ENCODE data around the gene PRKCH. TPM values are rescaled to one million over a fixed set of nuclear protein-coding genes. Genes with fewer than 3 reads are reported as not detected.
A peak's percentile ranks its signal among the peaks of the same experiment; 100 is the strongest.

The PRKCH gene
- total and polyA plus RNA-seq, 12 donors, result 8.3 to 25.1 (median 17.7) TPM

DNA sequence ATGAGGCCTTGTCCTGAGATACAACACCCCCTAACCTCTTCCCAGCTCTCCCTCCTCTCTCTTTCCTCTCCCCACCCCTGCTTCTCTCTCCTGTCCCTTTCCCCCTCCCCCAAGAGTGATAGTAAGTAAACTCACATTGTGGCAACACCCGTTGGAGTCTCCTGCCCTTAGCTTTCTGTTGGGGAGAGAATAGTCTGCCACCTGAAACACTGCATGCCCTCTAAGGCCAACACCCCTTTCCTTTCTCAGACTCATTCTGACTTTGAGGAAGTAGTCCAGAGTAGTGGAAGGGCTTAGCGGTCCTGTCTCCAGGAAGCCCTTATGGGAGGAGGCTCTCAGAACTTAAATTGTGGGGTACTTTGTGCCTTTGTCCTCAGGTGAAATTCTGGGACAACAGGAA lies 95.2 kb downstream of the PRKCH start:
- no peak overlapping the region for H3K4me3 ChIP-seq
- peaks cover 0 to 96% (median 71%) of the 10 kb centered on the region in 9 donors for H3K4me1 ChIP-seq
- no peaks in the 10 kb centered on the region for H3K27me3 ChIP-seq
- ATAC-seq (no peak), DNase-seq (no peak)
- H3K27ac ChIP-seq, result peak overlapping the region in 9 of 10 donors; percentile 1 to 83 (median 48)
- H3K36me3 ChIP-seq, result no peaks in the 10 kb centered on the region
- 58 to 63% methylated on average over 2 of the region's 2 CpGs for WGBS, 2 donors
- H3K9me3 ChIP-seq, result no peaks in the 10 kb centered on the region
- TF ChIP-seq, protein P1, sequence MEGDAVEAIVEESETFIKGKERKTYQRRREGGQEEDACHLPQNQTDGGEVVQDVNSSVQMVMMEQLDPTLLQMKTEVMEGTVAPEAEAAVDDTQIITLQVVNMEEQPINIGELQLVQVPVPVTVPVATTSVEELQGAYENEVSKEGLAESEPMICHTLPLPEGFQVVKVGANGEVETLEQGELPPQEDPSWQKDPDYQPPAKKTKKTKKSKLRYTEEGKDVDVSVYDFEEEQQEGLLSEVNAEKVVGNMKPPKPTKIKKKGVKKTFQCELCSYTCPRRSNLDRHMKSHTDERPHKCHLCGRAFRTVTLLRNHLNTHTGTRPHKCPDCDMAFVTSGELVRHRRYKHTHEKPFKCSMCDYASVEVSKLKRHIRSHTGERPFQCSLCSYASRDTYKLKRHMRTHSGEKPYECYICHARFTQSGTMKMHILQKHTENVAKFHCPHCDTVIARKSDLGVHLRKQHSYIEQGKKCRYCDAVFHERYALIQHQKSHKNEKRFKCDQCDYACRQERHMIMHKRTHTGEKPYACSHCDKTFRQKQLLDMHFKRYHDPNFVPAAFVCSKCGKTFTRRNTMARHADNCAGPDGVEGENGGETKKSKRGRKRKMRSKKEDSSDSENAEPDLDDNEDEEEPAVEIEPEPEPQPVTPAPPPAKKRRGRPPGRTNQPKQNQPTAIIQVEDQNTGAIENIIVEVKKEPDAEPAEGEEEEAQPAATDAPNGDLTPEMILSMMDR (IDR thresholded peaks at IDR 0.05), result no peak
- intact Hi-C loops (cut with DNase I), result loop anchor here in 2 of 10 donors (5.0 kb wide), 2 partner anchors 59 to 94 kb away; partner anchors contain the start of gene PRKCH (in 1 of the 2)

DNA sequence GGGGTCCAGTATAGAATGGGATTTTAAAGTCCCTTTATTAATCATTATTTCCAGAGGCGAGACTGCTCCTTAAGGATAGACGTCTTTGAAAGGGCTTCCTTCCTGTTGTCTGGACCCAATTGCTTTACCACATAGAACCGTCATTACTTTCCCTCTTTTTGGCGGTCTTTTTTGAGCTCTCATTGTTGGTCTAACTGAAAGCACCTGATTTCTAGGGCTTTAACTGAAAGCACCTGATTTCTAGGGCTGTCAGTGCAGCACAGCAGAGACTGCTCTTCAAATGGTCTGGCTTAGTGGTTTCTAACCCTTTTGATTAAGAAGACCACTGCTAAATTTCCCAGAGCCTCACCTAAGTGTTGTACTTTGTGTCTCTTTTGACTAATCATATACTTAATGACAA lies 95.8 kb downstream of the PRKCH start:
- Histone ChIP-seq H3K27me3 (no peaks in the 10 kb centered on the region), H3K4me1 (peaks cover 0 to 94% (median 71%) of the 10 kb centered on the region in 9 donors), H3K9me3 (no peaks in the 10 kb centered on the region), H3K27ac (peak overlapping the region in 9 of 10 donors; percentile 1 to 83 (median 48)), H3K4me3 (no peak overlapping the region), H3K36me3 (no peaks in the 10 kb centered on the region)
- WGBS, 2 donors, result 55 to 72% methylated on average over 4 of the region's 4 CpGs
- intact Hi-C loops (cut with DNase I), result loop anchor here in 2 of 10 donors (5.0 kb wide), 2 partner anchors 60 to 95 kb away; partner anchors contain the start of gene PRKCH (in 1 of the 2)
- TF ChIP-seq, protein P1 (IDR thresholded peaks at IDR 0.05), result no peak
- DNase-seq, result no peak
- no peak for ATAC-seq

DNA sequence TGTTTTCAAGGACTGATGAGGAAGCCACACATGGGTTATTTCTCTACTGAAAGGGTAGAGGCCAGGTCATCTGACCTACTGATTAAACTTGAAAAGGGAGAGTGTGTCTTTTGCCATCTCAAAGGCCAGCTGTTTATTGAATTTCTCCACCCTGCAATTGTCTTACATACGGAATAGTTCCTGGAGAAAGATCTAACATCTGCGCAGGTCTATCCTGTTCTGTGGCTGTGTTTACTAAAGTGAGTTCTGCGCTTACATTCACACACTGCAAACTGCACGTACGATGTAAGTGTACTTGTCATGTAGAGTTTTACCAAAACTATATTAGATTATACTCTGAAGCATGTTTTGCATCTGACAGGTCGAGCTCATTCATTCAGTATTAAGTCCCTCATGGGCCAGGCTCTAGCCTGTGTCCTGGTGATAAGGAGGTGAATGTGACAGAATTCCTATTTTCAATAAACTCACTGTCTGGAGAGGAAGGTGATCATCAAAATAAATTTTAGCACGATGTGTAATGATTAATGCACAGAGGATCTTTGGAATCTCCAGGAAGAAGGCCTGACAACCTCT lies 96.6 kb downstream of the PRKCH start:
- Histone ChIP-seq H3K36me3 (no peaks in the 10 kb centered on the region), H3K27me3 (no peaks in the 10 kb centered on the region), H3K9me3 (no peaks in the 10 kb centered on the region), H3K27ac (peak overlapping the region in 8 of 10 donors; percentile 23 to 83 (median 44)), H3K4me3 (peak overlapping the region in 1 of 10 donors; percentile 1), H3K4me1 (peaks cover 0 to 86% (median 64%) of the 10 kb centered on the region in 9 donors)
- TF ChIP-seq, protein P1 (IDR thresholded peaks at IDR 0.05), result no peak
- no peak for DNase-seq
- peak in 7 of 8 donors; percentile 24 to 55 (median 43) for ATAC-seq
- 56 to 60% methylated on average over 7 of the region's 7 CpGs for WGBS, 2 donors
- intact Hi-C loops (cut with DNase I), result loop anchor here in 2 of 10 donors (2.0 to 5.0 kb wide), 3 partner anchors 61 to 96 kb away; partner anchors contain the start of gene PRKCH (in 1 of the 2)

DNA sequence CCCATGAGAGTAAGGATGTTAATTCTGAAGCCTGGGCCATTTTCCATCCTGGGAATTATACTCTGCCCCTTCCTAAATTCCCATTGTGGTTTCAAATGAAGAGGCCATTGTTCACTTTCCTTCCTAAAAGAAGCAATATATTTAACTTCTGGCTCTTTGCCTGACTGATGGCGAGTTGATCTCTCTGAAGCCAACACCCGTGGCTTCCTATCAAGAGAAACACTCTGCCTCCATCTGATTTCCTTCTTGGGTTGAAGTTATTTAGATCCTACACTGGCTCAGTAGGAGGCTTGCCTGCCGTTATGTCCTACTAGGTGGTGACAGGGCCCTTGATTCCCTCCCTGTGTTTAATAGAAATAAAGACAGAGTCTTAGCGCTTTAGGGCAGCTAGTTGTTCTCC lies 97.4 kb downstream of the PRKCH start:
- peak overlapping the region in 9 of 10 donors; percentile 28 to 83 (median 42) for H3K27ac ChIP-seq
- peaks cover 0 to 83% (median 56%) of the 10 kb centered on the region in 9 donors for H3K4me1 ChIP-seq
- no peaks in the 10 kb centered on the region for H3K27me3 ChIP-seq
- WGBS, 2 donors, result 7 to 16% methylated on average over 4 of the region's 4 CpGs
- peak overlapping the region in 1 of 10 donors; percentile 1 for H3K4me3 ChIP-seq
- TF ChIP-seq, protein P1 (IDR thresholded peaks at IDR 0.05), result no peak
- intact Hi-C loops (cut with DNase I), result loop anchor here in 2 of 10 donors (2.0 to 5.0 kb wide), 3 partner anchors 61 to 96 kb away; partner anchors contain the start of gene PRKCH (in 1 of the 2)
- DNase-seq (peak in 1 of 2 donors; percentile 58), ATAC-seq (peak; percentile 54 to 83 (median 75))
- H3K9me3 ChIP-seq, result no peaks in the 10 kb centered on the region
- H3K36me3 ChIP-seq, result no peaks in the 10 kb centered on the region

All from heart right ventricle (tissue), 16 donors.